Measurements from ENCODE around the gene SLC2A8.

DNA sequence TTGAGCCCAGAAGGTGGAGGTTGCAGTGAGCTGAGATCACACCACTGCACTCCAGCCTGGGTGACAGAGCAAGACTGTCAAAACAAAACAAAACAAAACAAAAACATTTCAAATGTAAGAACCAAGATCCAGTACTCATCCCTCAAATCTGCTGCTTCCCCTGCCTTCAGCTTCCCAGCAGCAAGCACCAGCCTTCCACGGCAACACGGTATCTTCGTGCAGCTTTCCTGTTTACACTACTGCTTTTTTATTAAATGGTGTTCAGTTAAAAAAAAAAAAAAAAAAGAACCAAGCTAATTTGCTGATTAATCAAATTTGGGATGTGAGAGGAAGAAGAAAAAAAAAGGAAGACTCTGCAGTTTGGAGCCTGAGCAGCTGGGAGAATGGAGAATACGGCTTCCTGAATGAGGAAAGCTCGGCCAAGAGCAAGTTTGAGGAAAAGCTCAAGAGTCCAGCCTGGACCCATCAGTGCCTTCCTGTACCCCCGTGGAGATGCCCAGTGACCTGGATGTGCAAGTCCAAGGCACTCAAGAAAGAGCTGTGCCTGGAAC, 28.0 kb upstream of the SLC2A8 start:
- TF ChIP-seq POLR2A (IDR thresholded peaks at IDR 0.05) = no peak
- TF ChIP-seq, protein P1, sequence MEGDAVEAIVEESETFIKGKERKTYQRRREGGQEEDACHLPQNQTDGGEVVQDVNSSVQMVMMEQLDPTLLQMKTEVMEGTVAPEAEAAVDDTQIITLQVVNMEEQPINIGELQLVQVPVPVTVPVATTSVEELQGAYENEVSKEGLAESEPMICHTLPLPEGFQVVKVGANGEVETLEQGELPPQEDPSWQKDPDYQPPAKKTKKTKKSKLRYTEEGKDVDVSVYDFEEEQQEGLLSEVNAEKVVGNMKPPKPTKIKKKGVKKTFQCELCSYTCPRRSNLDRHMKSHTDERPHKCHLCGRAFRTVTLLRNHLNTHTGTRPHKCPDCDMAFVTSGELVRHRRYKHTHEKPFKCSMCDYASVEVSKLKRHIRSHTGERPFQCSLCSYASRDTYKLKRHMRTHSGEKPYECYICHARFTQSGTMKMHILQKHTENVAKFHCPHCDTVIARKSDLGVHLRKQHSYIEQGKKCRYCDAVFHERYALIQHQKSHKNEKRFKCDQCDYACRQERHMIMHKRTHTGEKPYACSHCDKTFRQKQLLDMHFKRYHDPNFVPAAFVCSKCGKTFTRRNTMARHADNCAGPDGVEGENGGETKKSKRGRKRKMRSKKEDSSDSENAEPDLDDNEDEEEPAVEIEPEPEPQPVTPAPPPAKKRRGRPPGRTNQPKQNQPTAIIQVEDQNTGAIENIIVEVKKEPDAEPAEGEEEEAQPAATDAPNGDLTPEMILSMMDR (IDR thresholded peaks at IDR 0.05) = no peak
